Tibial artery (tissue), 4 donors: ENCODE results near the gene NGFR.

Experiments
- DNase-seq, 2 donors: peaks; one replicate each; pipeline ENCODE4 v3.0.0-alpha.2; 2019
- H3K27ac ChIP-seq, 2 donors: fragments of 200-600 bp; sonication (generic) in 1 of 2; 1 replicate in 1 of 2; 2 replicates in 1 of 2; pipeline ENCODE4 v1.5.1; 2018 to 2019; ENCODE audit warnings: mild to moderate bottlenecking in 1 of 2
- H3K27me3 ChIP-seq, 2 donors: fragments of 200-600 bp; sonication (generic) in 1 of 2; one replicate each; pipeline versions ENCODE4 v1.5.1 to v1.6.0; 2016 to 2019
- H3K36me3 ChIP-seq, 3 donors: fragments of 200-600 bp; sonication (generic) in 2 of 3; one replicate each; pipeline ENCODE4 v1.5.1; 2016 to 2019; ENCODE audit warnings: mild to moderate bottlenecking in 2 of 3
- H3K4me1 ChIP-seq, 4 donors: fragments of 200-600 bp; sonication (generic) in 2 of 4; 1 replicate in 3 of 4; 2 replicates in 1 of 4; pipeline ENCODE4 v1.5.1; 2016 to 2019
- H3K4me3 ChIP-seq, 2 donors: fragments of 200-600 bp; sonication (generic) in 1 of 2; 1 replicate in 1 of 2; 2 replicates in 1 of 2; pipeline ENCODE4 v1.5.1; 2018 to 2019; ENCODE audit warnings: mild to moderate bottlenecking in 2 of 2
- H3K9me3 ChIP-seq, 3 donors: fragments of 200-600 bp; sonication (generic) in 1 of 3; one replicate each; pipeline ENCODE4 v1.5.1; 2016 to 2019
- intact Hi-C: fragments of 100-400 bp; cut with DNase I; formaldehyde crosslinking; loops from one replicate; pipeline ENCODE4 v1.15.0; 2023; ENCODE audit warnings: low total_unique reads
- TF ChIP-seq, protein P1 (sequence below), 2 experiments: fragments of 200-600 bp in 1 of 2; fragments of 450-650 bp in 1 of 2; IDR thresholded peaks; one replicate each; pipeline ENCODE4 v1.5.1; 2017 to 2019; ENCODE audit warnings: antibody characterized with exemption in 2 of 2, mild to moderate bottlenecking in 1 of 2, moderate library complexity in 1 of 2

The NGFR gene

DNA sequence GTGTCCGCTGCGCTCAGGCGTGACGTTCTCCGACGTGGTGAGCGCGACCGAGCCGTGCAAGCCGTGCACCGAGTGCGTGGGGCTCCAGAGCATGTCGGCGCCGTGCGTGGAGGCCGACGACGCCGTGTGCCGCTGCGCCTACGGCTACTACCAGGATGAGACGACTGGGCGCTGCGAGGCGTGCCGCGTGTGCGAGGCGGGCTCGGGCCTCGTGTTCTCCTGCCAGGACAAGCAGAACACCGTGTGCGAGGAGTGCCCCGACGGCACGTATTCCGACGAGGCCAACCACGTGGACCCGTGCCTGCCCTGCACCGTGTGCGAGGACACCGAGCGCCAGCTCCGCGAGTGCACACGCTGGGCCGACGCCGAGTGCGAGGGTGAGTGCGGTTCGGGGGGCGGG lies 11.2 kb downstream of the NGFR start:
- TF ChIP-seq, protein P1, sequence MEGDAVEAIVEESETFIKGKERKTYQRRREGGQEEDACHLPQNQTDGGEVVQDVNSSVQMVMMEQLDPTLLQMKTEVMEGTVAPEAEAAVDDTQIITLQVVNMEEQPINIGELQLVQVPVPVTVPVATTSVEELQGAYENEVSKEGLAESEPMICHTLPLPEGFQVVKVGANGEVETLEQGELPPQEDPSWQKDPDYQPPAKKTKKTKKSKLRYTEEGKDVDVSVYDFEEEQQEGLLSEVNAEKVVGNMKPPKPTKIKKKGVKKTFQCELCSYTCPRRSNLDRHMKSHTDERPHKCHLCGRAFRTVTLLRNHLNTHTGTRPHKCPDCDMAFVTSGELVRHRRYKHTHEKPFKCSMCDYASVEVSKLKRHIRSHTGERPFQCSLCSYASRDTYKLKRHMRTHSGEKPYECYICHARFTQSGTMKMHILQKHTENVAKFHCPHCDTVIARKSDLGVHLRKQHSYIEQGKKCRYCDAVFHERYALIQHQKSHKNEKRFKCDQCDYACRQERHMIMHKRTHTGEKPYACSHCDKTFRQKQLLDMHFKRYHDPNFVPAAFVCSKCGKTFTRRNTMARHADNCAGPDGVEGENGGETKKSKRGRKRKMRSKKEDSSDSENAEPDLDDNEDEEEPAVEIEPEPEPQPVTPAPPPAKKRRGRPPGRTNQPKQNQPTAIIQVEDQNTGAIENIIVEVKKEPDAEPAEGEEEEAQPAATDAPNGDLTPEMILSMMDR (IDR thresholded peaks at IDR 0.05), result no peak
- DNase-seq, result no peak
- Histone ChIP-seq H3K9me3 (no peaks in the 10 kb centered on the region), H3K36me3 (peaks cover 0 to 7% (median 0%) of the 10 kb centered on the region in 3 donors), H3K27me3 (peaks cover 0 to 50% of the 10 kb centered on the region in 2 donors), H3K27ac (no peak overlapping the region), H3K4me1 (peaks cover 0 to 16% (median 0%) of the 10 kb centered on the region in 4 donors), H3K4me3 (no peak overlapping the region)
- intact Hi-C loops, result loop anchor here (10.0 kb wide), 1 partner anchor 199 kb away; the partner anchor contains the start of gene SLC35B1

DNA sequence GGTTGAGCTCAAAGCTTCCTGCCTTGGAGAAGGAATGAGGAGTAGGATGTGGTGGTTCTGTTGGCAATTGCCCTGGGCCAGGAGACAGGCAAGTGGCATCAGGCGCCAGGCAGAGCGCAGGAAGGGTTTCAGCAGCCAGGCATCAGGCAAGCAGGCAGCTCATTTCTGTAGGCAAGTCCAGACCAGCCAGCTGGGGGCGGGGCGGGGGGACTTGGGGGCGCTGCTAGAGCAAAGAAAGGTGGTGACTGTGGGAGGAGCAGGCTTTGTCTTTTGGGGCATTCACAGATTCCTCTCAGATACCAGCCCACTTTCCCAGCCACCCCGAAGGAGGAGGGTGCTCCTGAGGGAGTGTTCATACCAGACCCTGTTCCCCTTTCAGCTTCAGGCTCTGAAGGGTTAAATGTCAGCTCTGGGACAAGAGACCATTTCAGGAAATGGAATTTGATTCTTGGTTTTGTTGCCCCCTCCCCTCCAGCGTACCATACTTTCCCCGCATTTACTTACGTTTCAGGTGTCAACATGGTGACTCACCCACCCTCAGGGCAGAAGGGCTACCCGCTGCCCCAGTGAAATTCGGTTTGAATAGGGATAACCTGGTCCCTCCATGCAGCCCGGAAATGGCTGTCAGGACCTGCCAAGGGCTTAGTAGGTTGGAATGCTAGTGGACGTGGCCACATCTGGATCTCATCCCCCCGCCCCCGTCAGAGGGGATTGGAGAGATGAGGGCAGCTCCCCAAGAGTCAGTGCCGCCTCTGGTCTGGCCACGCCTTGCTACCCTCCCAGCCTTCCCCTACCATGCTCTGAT lies 13.2 kb downstream of the NGFR start:
- Histone ChIP-seq H3K27me3 (peaks cover 0 to 34% of the 10 kb centered on the region in 2 donors), H3K4me3 (no peak overlapping the region), H3K9me3 (no peaks in the 10 kb centered on the region), H3K4me1 (peaks cover 0 to 23% (median 0%) of the 10 kb centered on the region in 4 donors), H3K36me3 (peaks cover 0 to 15% (median 0%) of the 10 kb centered on the region in 3 donors), H3K27ac (no peak overlapping the region)
- intact Hi-C loops, result loop anchor here (10.0 kb wide), 1 partner anchor 197 kb away; the partner anchor contains the start of gene SLC35B1
- TF ChIP-seq, protein P1 (IDR thresholded peaks at IDR 0.05), result no peak
- DNase-seq, result no peak

DNA sequence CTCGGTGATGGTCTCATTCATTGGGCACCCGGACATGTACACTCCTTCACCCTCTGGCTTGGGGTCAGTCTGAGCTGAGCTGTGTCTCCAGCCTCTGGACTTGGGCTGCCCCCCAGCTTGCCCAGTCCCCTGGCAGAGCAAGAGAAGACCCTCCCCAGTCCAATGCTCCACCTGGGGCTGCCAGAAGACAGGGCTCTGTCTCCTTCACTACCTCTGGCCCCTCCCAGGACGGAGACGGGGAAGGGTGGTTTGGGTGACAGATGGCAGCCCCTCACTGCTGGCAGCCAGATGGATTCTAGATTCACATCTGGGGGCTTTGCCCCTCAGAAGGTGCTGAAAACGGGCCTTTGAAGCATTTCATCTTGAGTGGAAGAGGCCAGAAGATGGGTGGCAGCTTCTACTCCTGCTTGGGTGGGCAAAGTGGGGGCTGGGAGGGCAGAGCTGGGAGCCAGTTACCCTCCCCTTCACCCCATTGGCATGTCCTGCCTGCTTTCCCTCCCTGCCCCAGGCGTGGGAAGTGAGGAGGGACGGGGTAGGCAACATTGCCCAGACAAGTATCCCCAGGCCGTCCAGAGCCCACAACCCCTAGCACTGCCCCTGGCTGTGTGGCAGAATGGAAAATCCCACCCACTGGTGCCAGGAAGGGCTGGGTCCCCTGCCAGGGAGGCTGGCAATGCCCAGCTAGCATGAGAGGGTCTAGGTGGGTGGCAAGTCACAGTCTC lies 13.9 kb downstream of the NGFR start:
- H3K4me3 ChIP-seq, result no peak overlapping the region
- intact Hi-C loops, result loop anchor here (10.0 kb wide), 1 partner anchor 196 kb away; the partner anchor contains the start of gene SLC35B1
- peaks cover 0 to 26% of the 10 kb centered on the region in 2 donors for H3K27me3 ChIP-seq
- DNase-seq, result no peak
- H3K27ac ChIP-seq, result no peak overlapping the region
- peaks cover 0 to 24% (median 1%) of the 10 kb centered on the region in 4 donors for H3K4me1 ChIP-seq
- no peaks in the 10 kb centered on the region for H3K9me3 ChIP-seq
- peaks cover 0 to 15% (median 0%) of the 10 kb centered on the region in 3 donors for H3K36me3 ChIP-seq
- TF ChIP-seq, protein P1 (IDR thresholded peaks at IDR 0.05), result no peak

DNA sequence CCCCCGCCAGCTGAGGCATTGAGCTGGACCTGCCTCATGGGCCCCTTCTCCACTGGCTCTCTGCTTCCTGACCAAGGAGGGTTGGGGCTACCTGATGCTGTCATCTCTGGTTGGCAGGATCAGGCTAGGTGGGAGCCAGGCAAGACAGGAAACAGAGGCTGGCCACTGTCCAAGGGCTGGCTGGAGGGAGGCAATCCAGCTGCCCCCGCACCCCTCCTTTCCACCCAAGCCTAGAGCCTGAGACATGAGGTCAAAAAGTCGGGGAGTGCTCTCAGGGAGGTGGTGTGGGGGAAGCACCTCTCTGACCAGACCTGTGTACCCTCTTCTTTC lies 14.5 kb downstream of the NGFR start:
- intact Hi-C loops, result loop anchor here (10.0 kb wide), 1 partner anchor 195 kb away; the partner anchor contains the start of gene SLC35B1

DNA sequence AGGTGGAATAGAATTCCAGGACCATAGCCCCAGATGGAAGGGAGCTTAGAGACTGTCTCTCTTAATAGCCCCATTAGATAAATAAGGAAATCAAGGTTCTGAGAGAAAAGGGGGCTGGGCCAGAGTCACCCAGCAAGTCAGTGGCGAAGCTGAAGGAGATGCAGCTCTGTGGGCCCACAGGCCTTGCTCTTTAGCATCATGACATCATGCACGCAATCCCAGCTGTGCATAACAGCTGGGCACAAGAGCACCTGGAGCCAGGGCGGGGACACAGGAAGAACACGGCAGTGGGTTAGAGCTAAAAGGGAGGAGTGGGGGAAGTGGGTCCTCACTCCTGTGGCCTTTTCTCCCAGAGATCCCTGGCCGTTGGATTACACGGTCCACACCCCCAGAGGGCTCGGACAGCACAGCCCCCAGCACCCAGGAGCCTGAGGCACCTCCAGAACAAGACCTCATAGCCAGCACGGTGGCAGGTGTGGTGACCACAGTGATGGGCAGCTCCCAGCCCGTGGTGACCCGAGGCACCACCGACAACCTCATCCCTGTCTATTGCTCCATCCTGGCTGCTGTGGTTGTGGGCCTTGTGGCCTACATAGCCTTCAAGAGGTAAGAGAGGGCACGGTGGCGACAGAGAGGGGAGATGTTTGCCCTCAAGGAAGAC lies 15.1 kb downstream of the NGFR start:
- Histone ChIP-seq H3K4me1 (peaks cover 0 to 34% (median 12%) of the 10 kb centered on the region in 4 donors), H3K4me3 (no peak overlapping the region)
- intact Hi-C loops, result no loop called here

More for the DNA sequence above, 14.5 kb downstream of the NGFR start:
- DNase-seq, result no peak
- TF ChIP-seq, protein P1 (IDR thresholded peaks at IDR 0.05), result no peak
- H3K27ac ChIP-seq, result no peak overlapping the region
- no peaks in the 10 kb centered on the region for H3K9me3 ChIP-seq
- H3K27me3 ChIP-seq, result peaks cover 0 to 22% of the 10 kb centered on the region in 2 donors
- peaks cover 0 to 28% (median 6%) of the 10 kb centered on the region in 4 donors for H3K4me1 ChIP-seq
- no peak overlapping the region for H3K4me3 ChIP-seq
- H3K36me3 ChIP-seq, result peaks cover 0 to 15% (median 0%) of the 10 kb centered on the region in 3 donors

More for the DNA sequence above, 15.1 kb downstream of the NGFR start:
- H3K36me3 ChIP-seq, result peaks cover 0 to 15% (median 0%) of the 10 kb centered on the region in 3 donors
- DNase-seq, result no peak
- H3K9me3 ChIP-seq, result no peaks in the 10 kb centered on the region
- peaks cover 0 to 22% of the 10 kb centered on the region in 2 donors for H3K27me3 ChIP-seq
- TF ChIP-seq, protein P1 (IDR thresholded peaks at IDR 0.05), result no peak
- H3K27ac ChIP-seq, result no peak overlapping the region
